ENCODE data around the gene HIGD1A.
A peak's percentile ranks its signal among the peaks of the same experiment; 100 is the strongest.

The HIGD1A gene

GRCh38 chr3:42780398-42780797 lies 23.9 kb downstream of the HIGD1A start:
- H3K27me3 Mint-ChIP-seq = no peaks in the 10 kb centered on the region
- no peak overlapping the region for H3K4me3 Mint-ChIP-seq
- peaks cover 16% of the 10 kb centered on the region for H3K36me3 Mint-ChIP-seq (ENCODE audit: insufficient read depth)
- ATAC-seq (replicated peaks; ENCODE audit: extremely low read depth, poor library complexity, severe bottlenecking) = no peak
- no peak overlapping the region for H3K27ac Mint-ChIP-seq (ENCODE audit: low read depth)
- no peak for DNase-seq (ENCODE audit: low spot score in 2 of 2)
- no peaks in the 10 kb centered on the region for H3K4me1 Mint-ChIP-seq
- no peaks in the 10 kb centered on the region for H3K9me3 Mint-ChIP-seq

GRCh38 chr3:42778644-42779043 lies 25.6 kb downstream of the HIGD1A start:
- H3K9me3 Mint-ChIP-seq = no peaks in the 10 kb centered on the region
- ATAC-seq (replicated peaks; ENCODE audit: extremely low read depth, poor library complexity, severe bottlenecking) (no peak), DNase-seq (ENCODE audit: low spot score in 2 of 2) (no peak)
- no peak overlapping the region for H3K27ac Mint-ChIP-seq (ENCODE audit: low read depth)
- H3K4me1 Mint-ChIP-seq = no peaks in the 10 kb centered on the region
- no peaks in the 10 kb centered on the region for H3K27me3 Mint-ChIP-seq
- no peak overlapping the region for H3K4me3 Mint-ChIP-seq
- H3K36me3 Mint-ChIP-seq (ENCODE audit: insufficient read depth) = peaks cover 12% of the 10 kb centered on the region

GRCh38 chr3:42773409-42773751 lies 30.9 kb downstream of the HIGD1A start:
- Mint-ChIP-seq H3K27ac (ENCODE audit: low read depth) (peak overlapping the region; percentile 96), H3K36me3 (ENCODE audit: insufficient read depth) (peaks cover 9% of the 10 kb centered on the region), H3K4me3 (peak overlapping the region; percentile 84), H3K27me3 (no peaks in the 10 kb centered on the region), H3K4me1 (peaks cover 11% of the 10 kb centered on the region), H3K9me3 (no peaks in the 10 kb centered on the region)
- ATAC-seq (replicated peaks; ENCODE audit: extremely low read depth, poor library complexity, severe bottlenecking) (peak; percentile 3), DNase-seq (ENCODE audit: low spot score in 2 of 2) (no peak)

- Mint-ChIP-seq H3K36me3 (ENCODE audit: insufficient read depth) (peaks cover 9% of the 10 kb centered on the region), H3K27me3 (no peaks in the 10 kb centered on the region), H3K27ac (ENCODE audit: low read depth) (peak within 1 kb of the TSS; percentile 96), H3K4me3 (peak within 1 kb of the TSS; percentile 84), H3K9me3 (no peaks in the 10 kb centered on the region), H3K4me1 (peaks cover 11% of the 10 kb centered on the region)
- ATAC-seq (replicated peaks; ENCODE audit: extremely low read depth, poor library complexity, severe bottlenecking) (peak; percentile 90), DNase-seq (ENCODE audit: low spot score in 2 of 2) (peak; percentile 77 to 82)
Observed at GRCh38 chr3:42772670-42773408, 31.5 kb downstream of the HIGD1A start, which contains the start of gene CCDC13. CCDC13 (minus strand) TSS chr3:42773253; CDS start chr3:42758345, 14,908 bp downstream.

- H3K27me3 Mint-ChIP-seq = no peaks in the 10 kb centered on the region
- no peak overlapping the region for H3K27ac Mint-ChIP-seq (ENCODE audit: low read depth)
- ATAC-seq (replicated peaks; ENCODE audit: extremely low read depth, poor library complexity, severe bottlenecking) (no peak), DNase-seq (ENCODE audit: low spot score in 2 of 2) (no peak)
- peaks cover 11% of the 10 kb centered on the region for H3K4me1 Mint-ChIP-seq
- no peaks in the 10 kb centered on the region for H3K9me3 Mint-ChIP-seq
- peaks cover 6% of the 10 kb centered on the region for H3K36me3 Mint-ChIP-seq (ENCODE audit: insufficient read depth)
- no peak overlapping the region for H3K4me3 Mint-ChIP-seq
Observed at GRCh38 chr3:42771271-42771670, 33.0 kb downstream of the HIGD1A start.

- no peak for DNase-seq (ENCODE audit: low spot score in 2 of 2)
- Mint-ChIP-seq H3K4me1 (peaks cover 11% of the 10 kb centered on the region), H3K27ac (ENCODE audit: low read depth) (no peak overlapping the region), H3K36me3 (ENCODE audit: insufficient read depth) (peaks cover 4% of the 10 kb centered on the region), H3K27me3 (no peaks in the 10 kb centered on the region), H3K9me3 (no peaks in the 10 kb centered on the region), H3K4me3 (no peak overlapping the region)
- no peak for ATAC-seq (replicated peaks; ENCODE audit: extremely low read depth, poor library complexity, severe bottlenecking)
Observed at GRCh38 chr3:42769477-42770131, 34.7 kb downstream of the HIGD1A start.

- Mint-ChIP-seq H3K36me3 (ENCODE audit: insufficient read depth) (no peaks in the 10 kb centered on the region), H3K9me3 (no peaks in the 10 kb centered on the region), H3K4me3 (no peak overlapping the region), H3K27me3 (no peaks in the 10 kb centered on the region), H3K4me1 (no peaks in the 10 kb centered on the region), H3K27ac (ENCODE audit: low read depth) (no peak overlapping the region)
- no peak for DNase-seq (ENCODE audit: low spot score in 2 of 2)
- ATAC-seq (replicated peaks; ENCODE audit: extremely low read depth, poor library complexity, severe bottlenecking) = no peak
Observed at GRCh38 chr3:42764561-42765295, 39.6 kb downstream of the HIGD1A start.

GRCh38 chr3:42764115-42764514 lies 40.2 kb downstream of the HIGD1A start:
- ATAC-seq (replicated peaks; ENCODE audit: extremely low read depth, poor library complexity, severe bottlenecking) (no peak), DNase-seq (ENCODE audit: low spot score in 2 of 2) (no peak)
- H3K4me1 Mint-ChIP-seq = no peaks in the 10 kb centered on the region
- H3K36me3 Mint-ChIP-seq (ENCODE audit: insufficient read depth) = no peaks in the 10 kb centered on the region
- H3K4me3 Mint-ChIP-seq = no peak overlapping the region
- no peak overlapping the region for H3K27ac Mint-ChIP-seq (ENCODE audit: low read depth)
- no peaks in the 10 kb centered on the region for H3K27me3 Mint-ChIP-seq
- H3K9me3 Mint-ChIP-seq = no peaks in the 10 kb centered on the region

GRCh38 chr3:42763021-42763420 lies 41.3 kb downstream of the HIGD1A start:
- H3K9me3 Mint-ChIP-seq = no peaks in the 10 kb centered on the region
- no peak overlapping the region for H3K27ac Mint-ChIP-seq (ENCODE audit: low read depth)
- H3K36me3 Mint-ChIP-seq (ENCODE audit: insufficient read depth) = no peaks in the 10 kb centered on the region
- ATAC-seq (replicated peaks; ENCODE audit: extremely low read depth, poor library complexity, severe bottlenecking) (no peak), DNase-seq (ENCODE audit: low spot score in 2 of 2) (no peak)
- H3K4me1 Mint-ChIP-seq = no peaks in the 10 kb centered on the region
- no peak overlapping the region for H3K4me3 Mint-ChIP-seq
- H3K27me3 Mint-ChIP-seq = peaks cover 10% of the 10 kb centered on the region

- Mint-ChIP-seq H3K4me3 (no peak overlapping the region), H3K27me3 (peaks cover 10% of the 10 kb centered on the region), H3K27ac (ENCODE audit: low read depth) (no peak overlapping the region), H3K36me3 (ENCODE audit: insufficient read depth) (no peaks in the 10 kb centered on the region), H3K4me1 (no peaks in the 10 kb centered on the region), H3K9me3 (no peaks in the 10 kb centered on the region)
- DNase-seq (ENCODE audit: low spot score in 2 of 2) (no peak), ATAC-seq (replicated peaks; ENCODE audit: extremely low read depth, poor library complexity, severe bottlenecking) (no peak)
Observed at GRCh38 chr3:42762046-42762724, 42.1 kb downstream of the HIGD1A start.

- H3K27ac Mint-ChIP-seq (ENCODE audit: low read depth) = no peak overlapping the region
- H3K4me3 Mint-ChIP-seq = no peak overlapping the region
Observed at GRCh38 chr3:42758126-42758525, 46.2 kb downstream of the HIGD1A start.

GRCh38 chr3:42756681-42757213 lies 47.5 kb downstream of the HIGD1A start:
- H3K27ac Mint-ChIP-seq (ENCODE audit: low read depth) = no peak overlapping the region
- H3K4me1 Mint-ChIP-seq = no peaks in the 10 kb centered on the region
- DNase-seq (ENCODE audit: low spot score in 2 of 2) = no peak
- peaks cover 10% of the 10 kb centered on the region for H3K27me3 Mint-ChIP-seq
- ATAC-seq (replicated peaks; ENCODE audit: extremely low read depth, poor library complexity, severe bottlenecking) = no peak
- H3K9me3 Mint-ChIP-seq = no peaks in the 10 kb centered on the region
- H3K36me3 Mint-ChIP-seq (ENCODE audit: insufficient read depth) = peaks cover 2% of the 10 kb centered on the region
- H3K4me3 Mint-ChIP-seq = no peak overlapping the region

More at GRCh38 chr3:42758126-42758525, 46.2 kb downstream of the HIGD1A start:
- no peaks in the 10 kb centered on the region for H3K4me1 Mint-ChIP-seq
- ATAC-seq (replicated peaks; ENCODE audit: extremely low read depth, poor library complexity, severe bottlenecking) = no peak
- no peaks in the 10 kb centered on the region for H3K9me3 Mint-ChIP-seq
- no peaks in the 10 kb centered on the region for H3K36me3 Mint-ChIP-seq (ENCODE audit: insufficient read depth)
- H3K27me3 Mint-ChIP-seq = peaks cover 10% of the 10 kb centered on the region
- DNase-seq (ENCODE audit: low spot score in 2 of 2) = no peak

All from central memory CD8-positive, alpha-beta T cell (primary cell).